Measurements from ENCODE around the gene CRIP2.
A peak's percentile ranks its signal among the peaks of the same experiment; 100 is the strongest.

CRIP2 gene

GRCh38 chr14:105489542-105490266 is 15.1 kb downstream of the CRIP2 start:
- DNase-seq = peak; percentile 91

- no peak for DNase-seq
These were observed 15.6 kb downstream of the CRIP2 start for GRCh38 chr14:105490267-105490571.

GRCh38 chr14:105490572-105491365 is 16.1 kb downstream of the CRIP2 start, which contains the start of gene TEDC1:
TSS of gene TEDC1 (plus strand) at chr14:105491246. CDS start at chr14:105491376, 130 bp downstream.
- peak; percentile 99 for DNase-seq

GRCh38 chr14:105491366-105491973 is 16.8 kb downstream of the CRIP2 start:
- DNase-seq = peak; percentile 73

DNA sequence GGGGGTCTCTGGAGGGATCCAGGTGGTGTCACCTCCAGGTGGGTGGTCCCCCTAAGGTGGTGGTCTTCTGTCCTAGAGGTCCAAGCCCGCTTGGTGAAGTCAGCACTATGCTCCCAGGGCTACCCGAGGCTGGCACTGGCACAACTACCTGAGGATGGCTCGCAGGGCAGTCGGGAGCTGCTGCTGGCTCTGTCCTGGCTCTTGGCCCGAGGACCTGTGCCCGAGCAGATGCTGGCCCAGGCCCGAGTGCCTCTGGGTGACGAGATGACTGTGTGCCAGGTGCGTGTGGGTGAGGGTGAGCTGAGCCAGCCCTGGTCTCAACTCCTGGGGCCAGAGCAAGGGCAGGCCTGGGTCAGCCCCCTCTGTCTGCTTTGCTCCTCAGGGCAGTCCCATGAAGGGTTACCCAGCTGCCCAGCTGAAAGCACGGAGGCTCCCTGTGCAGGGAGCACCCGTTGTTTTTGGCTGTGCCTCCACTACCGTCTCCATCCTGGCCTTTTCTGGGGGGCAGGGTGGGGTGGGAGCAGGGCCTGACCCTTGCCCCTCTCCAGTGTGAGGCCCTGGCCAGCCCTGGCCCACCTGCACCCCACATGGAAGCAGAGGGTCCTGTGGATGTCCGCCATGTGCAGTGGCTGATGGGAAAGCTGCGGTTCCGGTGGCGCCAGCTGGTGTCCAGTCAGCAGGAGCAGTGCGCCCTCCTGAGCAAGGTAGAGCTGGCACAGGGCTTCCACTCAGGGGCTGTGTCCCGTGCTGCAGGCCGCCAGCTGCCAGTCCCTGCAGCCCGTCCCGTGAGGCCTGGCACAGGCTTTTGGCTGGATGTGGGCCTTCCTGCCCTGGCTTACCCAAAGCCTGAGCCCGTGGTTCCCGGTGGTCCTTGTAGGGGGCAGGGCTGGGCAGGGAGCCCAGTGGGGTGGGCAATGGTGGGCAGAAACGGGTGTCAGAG is 17.7 kb downstream of the CRIP2 start:
- no peak for DNase-seq

GRCh38 chr14:105492971-105493871 is 18.6 kb downstream of the CRIP2 start:
- DNase-seq = no peak

DNA sequence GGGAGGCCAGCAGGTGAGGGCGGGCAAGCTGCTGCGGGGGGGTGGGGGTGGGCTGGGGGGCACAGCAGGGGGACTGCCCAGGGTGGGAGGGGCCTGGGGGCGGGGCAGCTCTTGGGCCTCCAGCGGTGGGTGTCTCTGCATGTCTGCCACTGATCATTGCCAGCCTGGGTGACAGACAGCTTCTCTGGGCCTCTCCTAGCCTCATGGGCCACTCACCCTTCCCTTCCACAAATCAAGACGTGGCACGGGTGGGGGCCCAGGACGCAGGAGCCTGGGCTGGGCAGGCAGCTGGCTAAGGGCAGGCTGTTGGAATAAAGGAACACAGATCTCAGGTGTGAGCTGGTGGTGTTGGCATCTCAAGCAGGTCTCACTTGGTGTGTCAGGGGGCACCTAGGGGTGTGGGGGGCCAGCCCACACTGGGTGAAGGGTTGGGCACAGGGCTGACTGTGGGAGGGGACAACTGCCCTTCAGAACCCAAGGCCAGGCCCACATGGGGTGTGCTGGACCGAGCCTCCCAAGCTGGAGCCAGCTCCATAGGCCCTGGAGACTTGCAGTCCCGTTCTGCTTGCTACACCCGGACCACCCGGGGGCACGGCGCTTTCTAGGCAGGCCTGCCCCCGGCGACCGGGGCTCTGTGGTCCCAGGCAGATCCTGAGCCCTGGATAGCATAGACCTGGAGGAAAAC is 19.4 kb downstream of the CRIP2 start:
- no peak for DNase-seq

DNA sequence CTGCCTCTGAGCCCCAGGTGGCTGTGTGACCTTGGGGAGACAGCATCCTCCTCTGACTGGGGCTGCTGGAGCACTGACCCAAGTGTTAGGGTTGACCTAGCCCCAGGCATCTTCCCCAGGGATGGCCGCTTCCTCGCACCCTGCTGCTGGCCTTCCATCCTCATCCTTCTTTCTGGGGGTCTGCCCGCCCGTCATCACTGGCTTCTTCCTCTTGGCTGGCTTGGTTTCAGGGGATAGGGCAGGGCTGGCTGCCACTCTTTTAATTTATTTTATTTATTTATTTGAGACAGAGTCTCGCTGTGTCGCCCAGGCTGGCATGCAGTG is 19.9 kb downstream of the CRIP2 start:
- no peak for DNase-seq

- no peak for DNase-seq
These were observed 20.7 kb downstream of the CRIP2 start for GRCh38 chr14:105495101-105495989.

GRCh38 chr14:105495990-105496830 is 21.6 kb downstream of the CRIP2 start:
- no peak for DNase-seq

DNA sequence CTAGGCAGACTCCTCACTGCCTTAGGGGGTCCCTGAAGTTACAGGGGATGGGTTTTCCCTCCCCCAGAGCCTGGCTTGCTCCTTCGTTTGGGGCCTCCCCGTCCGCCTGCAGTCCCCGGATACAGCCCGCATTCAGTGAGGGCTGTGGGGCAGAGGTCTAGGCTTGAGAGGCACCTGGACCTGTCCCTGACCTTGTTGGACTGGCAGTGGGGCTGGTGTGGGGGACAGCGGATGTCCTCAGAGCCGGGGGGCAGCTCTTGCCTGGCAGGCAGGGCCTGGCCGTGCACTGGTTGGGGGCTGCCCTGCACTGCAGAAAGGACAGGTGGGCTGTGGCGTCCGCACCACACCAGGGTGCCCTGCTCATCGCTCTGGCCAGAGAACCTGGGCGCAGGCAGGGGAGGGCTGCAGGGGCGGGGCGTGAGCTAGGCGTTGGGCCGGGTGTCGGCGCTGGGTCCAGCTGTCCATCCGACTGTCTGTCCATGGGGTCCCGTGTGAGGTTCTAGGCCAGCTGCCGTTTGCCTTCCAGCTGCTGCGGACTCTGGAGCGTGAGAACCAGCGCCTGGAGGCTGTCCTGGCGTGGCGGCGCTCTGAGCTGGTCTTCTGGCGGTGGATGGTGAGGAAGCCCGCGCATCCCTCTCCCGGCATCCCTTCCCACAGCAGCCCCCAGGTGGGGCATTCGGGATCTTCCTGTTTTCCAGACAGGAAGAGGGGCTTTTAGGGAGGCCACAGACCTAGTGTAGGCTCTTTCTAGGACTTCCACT is 22.4 kb downstream of the CRIP2 start:
- DNase-seq = no peak

GRCh38 chr14:105497671-105498429 is 23.2 kb downstream of the CRIP2 start:
- no peak for DNase-seq

- DNase-seq = no peak
These were observed 24.0 kb downstream of the CRIP2 start for GRCh38 chr14:105498430-105499255.

DNA sequence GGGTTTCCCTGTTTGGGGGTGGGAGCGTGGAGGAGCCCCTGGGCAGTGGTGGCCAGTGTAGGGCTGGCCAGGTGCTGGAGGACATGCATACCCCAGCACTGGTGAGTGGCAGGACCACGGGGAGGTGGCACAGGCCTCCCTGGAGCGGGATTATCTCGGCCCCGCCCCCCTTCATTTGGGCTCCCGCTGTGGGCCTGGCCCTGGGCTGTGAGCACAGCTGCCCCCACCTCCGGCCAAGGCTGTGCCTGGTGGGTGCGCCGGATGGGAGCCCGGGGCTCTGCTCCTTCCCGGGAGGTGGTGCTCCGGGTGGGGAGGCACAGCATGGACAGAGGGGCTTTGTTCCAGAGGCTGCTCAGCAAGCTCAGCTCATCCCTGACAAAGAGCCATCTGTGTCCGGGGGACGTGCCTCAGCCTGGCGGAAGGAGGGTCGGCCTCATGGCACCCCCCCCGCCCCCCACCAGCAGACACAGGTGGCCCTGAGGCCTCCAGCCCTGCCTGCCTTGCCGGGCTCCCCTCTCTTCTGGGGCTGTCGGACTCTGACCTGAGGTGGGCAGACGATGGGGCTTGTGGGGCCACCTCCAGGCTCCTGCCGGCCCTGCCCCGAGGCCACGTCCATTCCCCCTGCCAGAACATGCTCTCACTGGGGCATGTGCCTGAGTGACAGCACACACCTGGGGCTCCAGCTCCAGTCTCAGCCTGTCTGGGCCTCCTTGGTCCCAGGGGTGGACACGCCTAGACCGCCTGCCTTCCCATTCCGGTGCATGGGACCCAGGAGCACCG is 24.8 kb downstream of the CRIP2 start:
- DNase-seq = no peak

DNA sequence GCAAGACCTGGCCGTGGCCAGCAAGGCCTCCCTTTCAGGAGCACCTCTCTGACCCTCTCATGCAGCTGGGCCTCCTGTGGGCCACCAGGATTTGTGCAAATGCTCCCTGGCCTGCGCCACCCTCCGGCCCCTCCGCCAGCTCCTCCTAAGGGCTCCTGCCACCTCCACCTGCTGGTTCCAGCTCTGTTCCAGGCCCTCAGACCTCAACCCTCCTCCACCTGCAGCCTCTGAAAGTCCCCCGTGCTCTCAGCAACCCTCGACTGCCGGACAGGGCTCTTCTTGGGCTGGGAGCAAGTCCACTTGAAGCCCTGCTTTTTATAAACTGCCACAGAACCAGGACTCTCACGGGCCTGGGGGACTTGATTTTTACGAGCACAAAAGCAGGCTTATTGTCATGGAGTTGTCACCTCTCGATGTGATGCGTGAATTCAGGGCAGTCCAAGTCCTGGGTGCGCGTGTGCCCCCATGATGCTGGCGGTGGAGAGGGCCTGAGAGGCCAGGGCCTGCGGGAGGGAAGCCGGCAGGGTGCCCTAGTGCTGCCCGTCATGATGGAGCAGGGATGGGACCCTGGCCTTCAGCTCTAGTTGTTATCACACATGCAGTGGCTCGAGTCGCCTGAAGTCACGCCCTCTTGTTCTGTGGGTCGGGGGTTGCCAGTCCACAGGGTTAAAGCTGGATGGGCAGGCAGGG is 25.6 kb downstream of the CRIP2 start:
- DNase-seq = no peak
